Subcutaneous abdominal adipose tissue (tissue), 5 donors: ENCODE data around the gene DNAH6.

ENCODE experiments used
- H3K27ac ChIP-seq: one replicate; pipeline ENCODE4 v1.7.0; 2013; ENCODE audit warnings: low read depth, mild to moderate bottlenecking, inconsistent platforms, low read length, moderate library complexity
- H3K27me3 ChIP-seq, 5 donors: one replicate each; pipeline ENCODE4 v1.7.0; 2013; ENCODE audit warnings: low read length in 5 of 5, inconsistent platforms in 1 of 5; ENCODE audit not compliant: control insufficient read depth in 5 of 5, insufficient read depth in 4 of 5
- H3K36me3 ChIP-seq, 5 donors: one replicate each; pipeline ENCODE4 v1.7.0; 2013; ENCODE audit warnings: low read length in 5 of 5; ENCODE audit not compliant: control insufficient read depth in 5 of 5, insufficient read depth in 5 of 5
- H3K4me1 ChIP-seq, 5 donors: one replicate each; pipeline ENCODE4 v1.7.0; 2013; ENCODE audit warnings: low read length in 5 of 5, mild to moderate bottlenecking in 3 of 5, moderate library complexity in 1 of 5; ENCODE audit not compliant: control insufficient read depth in 5 of 5, insufficient read depth in 5 of 5
- H3K4me3 ChIP-seq, 5 donors: one replicate each; pipeline ENCODE4 v1.7.0; 2013; ENCODE audit warnings: low read length in 5 of 5, low read depth in 1 of 5
- H3K9ac ChIP-seq, 5 donors: one replicate each; pipeline ENCODE4 v1.7.0; 2013; ENCODE audit warnings: low read length in 5 of 5, mild to moderate bottlenecking in 4 of 5, moderate library complexity in 3 of 5
- H3K9me3 ChIP-seq, 5 donors: one replicate each; pipeline ENCODE4 v1.7.0; 2013; ENCODE audit warnings: low read length in 5 of 5; ENCODE audit not compliant: control insufficient read depth in 5 of 5
- donor health status: healthy.
- donor health status: healthy.
- donor health status: healthy.
- donor health status: healthy.
- donor health status: healthy.

The DNAH6 gene

DNA sequence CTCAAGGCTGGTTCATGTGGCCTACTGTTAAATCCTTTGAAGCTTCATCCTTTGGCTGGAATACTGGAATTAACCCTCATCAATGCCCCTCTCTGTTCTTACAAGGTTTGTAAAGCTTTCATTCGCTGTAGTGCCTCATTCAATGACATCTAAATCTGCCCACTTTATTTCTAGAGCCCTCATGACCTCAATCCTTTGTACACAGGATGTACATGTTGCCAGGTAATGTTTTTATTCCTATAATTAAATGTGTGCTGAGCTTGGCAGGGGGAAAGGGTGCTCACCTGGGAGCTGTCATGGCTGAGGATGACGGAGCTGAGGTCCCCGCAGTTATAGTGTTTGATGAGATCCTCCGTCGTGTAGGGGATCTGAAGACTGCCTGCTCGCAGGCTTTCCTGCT is 325.3 kb downstream of the DNAH6 start:
- Histone ChIP-seq H3K4me3 (no peak overlapping the region), H3K4me1 (peaks cover 0 to 11% (median 2%) of the 10 kb centered on the region in 5 donors), H3K9me3 (peaks cover 0 to 3% (median 0%) of the 10 kb centered on the region in 5 donors), H3K9ac (no peak overlapping the region), H3K36me3 (peaks cover 0 to 2% (median 0%) of the 10 kb centered on the region in 5 donors), H3K27ac (no peak overlapping the region), H3K27me3 (no peaks in the 10 kb centered on the region)

DNA sequence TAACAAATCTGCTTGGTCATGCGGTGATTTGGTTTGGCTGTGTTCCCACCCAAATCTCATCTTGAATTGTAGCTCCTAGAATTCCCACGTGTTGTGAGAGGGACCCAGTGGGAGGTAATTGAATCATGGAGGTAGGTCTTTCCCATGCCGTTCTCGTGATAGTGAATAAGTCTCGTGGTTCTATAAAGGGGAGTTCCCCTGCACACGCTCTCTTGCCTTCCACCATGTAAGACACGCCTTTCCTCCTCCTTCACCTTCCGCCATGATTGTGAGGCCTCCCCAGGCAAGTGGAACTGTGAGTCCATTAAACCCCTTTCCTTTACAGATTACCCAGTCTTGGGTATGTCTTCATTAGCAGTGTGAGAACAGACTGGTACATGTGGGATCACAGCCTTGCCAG is 327.8 kb downstream of the DNAH6 start:
- peaks cover 0 to 18% (median 11%) of the 10 kb centered on the region in 5 donors for H3K4me1 ChIP-seq
- H3K9ac ChIP-seq: no peak overlapping the region
- H3K4me3 ChIP-seq: no peak overlapping the region
- H3K27me3 ChIP-seq: no peaks in the 10 kb centered on the region
- H3K36me3 ChIP-seq: no peaks in the 10 kb centered on the region
- no peaks in the 10 kb centered on the region for H3K9me3 ChIP-seq
- no peak overlapping the region for H3K27ac ChIP-seq

DNA sequence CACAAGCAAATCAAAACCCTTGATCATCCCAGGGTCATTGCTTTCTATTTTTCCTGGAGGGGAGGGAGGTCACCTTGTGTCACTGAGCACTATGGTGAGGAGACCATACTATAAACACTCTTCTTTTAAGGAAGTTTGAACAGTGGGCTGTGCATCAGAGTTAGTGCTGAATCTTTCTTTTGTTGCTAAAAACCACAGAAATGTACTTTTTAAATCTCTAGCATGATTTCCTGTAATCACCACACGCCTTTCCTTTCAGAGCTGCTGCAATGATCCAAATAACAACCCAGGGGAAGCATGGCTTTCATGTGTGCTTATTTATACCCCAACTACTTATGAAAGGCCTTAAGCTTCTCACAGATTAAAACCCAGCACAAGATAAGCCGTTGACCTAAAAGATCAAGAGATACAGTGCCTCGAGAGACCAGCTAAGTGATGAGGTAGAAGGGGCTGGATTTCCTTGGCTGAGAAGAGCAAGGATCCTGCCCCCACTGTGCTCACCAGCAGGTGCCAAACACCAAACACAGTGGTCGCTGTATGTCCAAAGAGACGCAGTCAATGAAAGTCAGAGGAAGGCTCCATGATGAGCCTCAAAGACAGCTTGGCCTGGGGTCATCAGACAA is 329.9 kb downstream of the DNAH6 start:
- H3K9me3 ChIP-seq: no peaks in the 10 kb centered on the region
- peaks cover 0 to 18% (median 11%) of the 10 kb centered on the region in 5 donors for H3K4me1 ChIP-seq
- H3K4me3 ChIP-seq: no peak overlapping the region
- no peaks in the 10 kb centered on the region for H3K36me3 ChIP-seq
- H3K9ac ChIP-seq: no peak overlapping the region
- H3K27ac ChIP-seq: no peak overlapping the region
- no peaks in the 10 kb centered on the region for H3K27me3 ChIP-seq

DNA sequence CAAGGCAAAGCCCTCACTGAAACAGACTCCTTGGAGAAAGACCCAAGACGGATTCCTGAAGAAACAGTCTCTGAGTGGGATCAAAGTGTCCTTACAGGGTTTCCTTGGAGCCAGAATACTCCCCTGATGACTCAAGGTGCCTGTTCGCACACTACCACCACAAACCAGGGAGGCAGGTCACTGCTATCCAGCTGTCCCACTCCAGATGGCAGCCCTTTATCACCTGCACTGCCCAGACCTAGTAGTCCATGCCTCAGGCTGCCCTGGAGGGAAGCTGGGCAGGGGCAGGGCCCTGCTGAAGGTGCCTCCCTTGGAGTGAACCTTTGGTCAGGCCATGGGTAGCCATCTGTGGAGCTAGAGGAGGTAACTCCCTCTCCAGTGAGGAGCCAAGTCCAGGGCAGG is 330.4 kb downstream of the DNAH6 start:
- Histone ChIP-seq H3K36me3 (no peaks in the 10 kb centered on the region), H3K9ac (no peak overlapping the region), H3K4me1 (peaks cover 0 to 18% (median 11%) of the 10 kb centered on the region in 5 donors), H3K27ac (no peak overlapping the region), H3K9me3 (no peaks in the 10 kb centered on the region), H3K4me3 (no peak overlapping the region), H3K27me3 (no peaks in the 10 kb centered on the region)

DNA sequence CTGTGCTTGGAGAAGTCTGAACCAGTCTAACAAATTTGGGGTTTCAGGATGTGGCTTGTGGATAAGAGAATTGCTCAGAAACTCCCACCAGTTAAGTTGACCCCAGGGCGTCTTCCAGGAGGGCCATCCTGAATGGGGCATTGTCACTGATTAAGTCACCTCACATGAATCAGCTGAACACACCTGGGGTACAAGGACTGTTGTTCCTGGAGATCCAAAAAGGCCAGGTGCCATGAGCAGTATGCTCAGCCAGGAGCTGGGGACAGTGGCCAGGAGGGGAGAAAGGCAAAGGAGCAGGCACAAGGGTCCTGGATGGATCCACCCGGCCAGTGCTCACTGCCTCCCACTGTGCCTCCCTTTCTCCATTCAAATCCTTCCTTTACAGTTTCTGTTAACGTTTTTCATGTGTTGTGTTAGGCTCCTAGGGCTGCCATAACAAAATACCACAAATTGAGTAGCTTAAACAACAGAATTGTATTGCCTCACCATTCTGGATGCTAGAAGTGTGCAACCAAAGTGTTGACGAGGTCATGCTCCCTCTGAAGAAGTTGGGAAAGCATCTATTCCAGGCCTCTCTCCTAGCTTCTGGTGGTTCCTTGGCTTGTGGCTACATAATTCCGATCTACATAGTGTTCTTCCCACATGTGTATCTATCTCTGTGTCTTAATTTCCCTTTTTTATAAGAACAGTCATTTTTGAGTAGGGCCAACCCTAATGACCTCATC is 331.2 kb downstream of the DNAH6 start:
- no peaks in the 10 kb centered on the region for H3K36me3 ChIP-seq
- H3K4me1 ChIP-seq: peaks cover 0 to 18% (median 11%) of the 10 kb centered on the region in 5 donors
- no peak overlapping the region for H3K27ac ChIP-seq
- H3K9ac ChIP-seq: no peak overlapping the region
- H3K27me3 ChIP-seq: no peaks in the 10 kb centered on the region
- no peaks in the 10 kb centered on the region for H3K9me3 ChIP-seq
- H3K4me3 ChIP-seq: no peak overlapping the region

DNA sequence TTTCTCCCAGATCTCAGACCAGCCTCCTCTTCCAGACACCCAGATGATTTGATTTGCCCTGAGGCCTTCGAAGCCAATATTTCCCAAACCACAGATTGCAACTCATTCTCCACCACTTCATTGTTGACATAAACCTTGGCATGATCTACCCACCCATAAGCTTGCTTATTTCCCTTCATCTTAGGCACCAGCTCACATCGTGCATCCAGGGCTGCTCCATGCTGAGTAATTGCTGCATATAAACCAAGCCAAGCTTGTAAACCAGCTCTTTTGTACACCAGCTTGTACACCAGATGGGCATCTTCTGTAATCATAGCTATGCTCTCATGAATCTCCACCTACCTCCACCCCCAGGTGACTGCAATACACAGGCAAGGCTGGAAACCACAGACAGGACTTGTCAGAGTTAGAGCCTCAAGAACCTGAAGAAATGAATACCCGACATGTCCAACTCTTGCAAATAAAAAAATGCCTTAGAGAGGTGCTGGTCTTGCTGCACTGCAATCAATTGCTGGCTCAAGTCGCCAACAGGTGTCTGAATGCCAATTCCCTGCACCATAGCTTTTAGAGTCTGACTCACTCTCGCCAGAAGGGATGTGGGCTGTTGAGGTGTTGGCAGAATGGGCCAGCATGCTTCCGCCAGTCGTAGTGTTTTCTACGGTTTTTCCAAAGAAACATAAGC is 333.1 kb downstream of the DNAH6 start:
- Histone ChIP-seq H3K9me3 (peaks cover 0 to 2% (median 0%) of the 10 kb centered on the region in 5 donors), H3K4me3 (no peak overlapping the region), H3K27ac (no peak overlapping the region), H3K4me1 (peaks cover 0 to 18% (median 11%) of the 10 kb centered on the region in 5 donors), H3K27me3 (no peaks in the 10 kb centered on the region), H3K36me3 (no peaks in the 10 kb centered on the region), H3K9ac (no peak overlapping the region)

DNA sequence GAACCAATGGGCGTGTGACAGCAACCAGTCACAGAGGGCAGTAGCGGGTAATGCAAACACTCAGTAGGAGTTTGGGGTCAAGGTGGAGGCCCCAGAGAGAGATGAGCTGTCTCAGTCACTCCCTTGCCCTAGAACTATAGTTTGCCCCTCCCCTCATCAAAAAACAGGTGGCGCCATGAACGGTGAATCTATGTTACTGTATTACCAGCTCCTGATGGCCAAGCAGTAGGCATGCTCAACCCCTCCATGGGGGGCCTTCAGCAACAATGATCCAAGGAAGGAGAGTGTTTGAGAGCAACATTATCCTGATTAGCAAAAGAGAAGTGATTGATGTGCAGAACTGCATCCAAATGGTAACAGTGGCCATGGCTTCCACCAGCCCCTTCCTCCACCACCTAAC is 334.2 kb downstream of the DNAH6 start:
- Histone ChIP-seq H3K9me3 (peaks cover 0 to 2% (median 0%) of the 10 kb centered on the region in 5 donors), H3K4me1 (peaks cover 0 to 15% (median 11%) of the 10 kb centered on the region in 5 donors), H3K36me3 (no peaks in the 10 kb centered on the region), H3K27ac (no peak overlapping the region), H3K27me3 (no peaks in the 10 kb centered on the region), H3K4me3 (no peak overlapping the region), H3K9ac (no peak overlapping the region)

DNA sequence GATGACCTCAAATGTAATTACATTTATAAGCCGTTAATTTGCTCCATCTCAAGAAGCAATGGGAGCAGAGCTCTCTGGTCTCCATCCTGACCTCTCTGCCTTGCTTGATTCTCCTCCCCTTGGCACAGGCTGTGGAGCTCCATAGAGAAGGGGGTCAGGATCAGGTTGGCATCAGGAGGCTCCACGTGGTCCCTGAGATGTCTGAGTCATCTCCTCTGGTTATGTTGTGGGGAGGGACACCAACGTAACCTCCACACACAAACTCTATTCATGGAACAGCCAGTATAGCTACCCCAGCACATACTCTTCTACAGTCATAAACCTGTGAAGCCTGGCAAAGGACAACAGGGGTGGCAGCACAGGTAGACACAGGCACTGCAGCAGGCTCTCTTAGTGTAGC is 335.6 kb downstream of the DNAH6 start:
- Histone ChIP-seq H3K4me3 (no peak overlapping the region), H3K27me3 (no peaks in the 10 kb centered on the region), H3K27ac (no peak overlapping the region), H3K4me1 (peaks cover 0 to 6% (median 4%) of the 10 kb centered on the region in 5 donors), H3K9me3 (peaks cover 0 to 2% (median 0%) of the 10 kb centered on the region in 5 donors), H3K9ac (no peak overlapping the region), H3K36me3 (no peaks in the 10 kb centered on the region)

DNA sequence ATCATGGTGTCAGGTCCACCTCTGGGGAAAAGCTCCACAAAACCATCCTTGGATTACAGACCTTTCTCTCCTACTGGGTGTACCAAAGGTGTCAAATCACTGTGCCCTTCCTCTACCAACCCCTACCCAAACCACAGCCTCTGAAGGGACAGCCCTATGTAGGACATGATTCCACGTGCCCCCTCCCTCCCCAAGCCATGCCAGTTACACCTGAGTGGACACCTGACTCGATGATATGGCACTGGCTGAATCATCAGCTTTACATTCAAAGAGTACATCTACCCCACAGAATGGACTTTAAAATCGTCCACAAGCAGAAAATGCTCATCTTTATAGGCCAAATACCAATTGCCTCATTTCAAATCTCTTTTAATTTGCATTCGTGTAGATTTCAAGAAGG is 338.6 kb downstream of the DNAH6 start:
- no peaks in the 10 kb centered on the region for H3K4me1 ChIP-seq
- peaks cover 0 to 2% (median 0%) of the 10 kb centered on the region in 5 donors for H3K9me3 ChIP-seq
- H3K4me3 ChIP-seq: no peak overlapping the region
- H3K27me3 ChIP-seq: no peaks in the 10 kb centered on the region
- no peaks in the 10 kb centered on the region for H3K36me3 ChIP-seq
- H3K27ac ChIP-seq: no peak overlapping the region
- no peak overlapping the region for H3K9ac ChIP-seq

DNA sequence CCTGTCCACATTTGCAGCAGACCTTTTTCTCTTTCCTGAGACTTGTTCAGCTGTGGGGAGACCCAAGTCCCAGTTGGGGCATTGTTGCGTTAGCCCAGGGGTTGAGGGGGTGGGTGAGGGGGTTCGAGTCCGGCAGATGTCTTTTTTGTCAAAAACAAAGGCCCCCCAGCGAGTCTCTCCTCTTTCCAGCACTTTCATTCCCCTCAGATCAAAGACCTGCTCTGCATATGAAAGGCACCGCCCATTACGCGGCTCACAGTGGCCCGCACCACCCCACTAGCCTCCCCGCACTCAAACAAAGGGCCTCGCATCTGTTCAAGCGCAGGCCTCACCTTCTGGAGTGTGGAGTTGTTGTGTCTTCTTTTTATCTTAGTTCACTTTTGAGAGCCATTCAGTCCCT is 339.4 kb downstream of the DNAH6 start:
- H3K4me3 ChIP-seq: no peak overlapping the region
- no peak overlapping the region for H3K27ac ChIP-seq
- H3K9me3 ChIP-seq: peaks cover 0 to 2% (median 0%) of the 10 kb centered on the region in 5 donors
- H3K27me3 ChIP-seq: no peaks in the 10 kb centered on the region
- H3K36me3 ChIP-seq: no peaks in the 10 kb centered on the region
- no peaks in the 10 kb centered on the region for H3K4me1 ChIP-seq
- no peak overlapping the region for H3K9ac ChIP-seq
